Measurements from ENCODE around the gene ABLIM3.
"Not testable (repeated sequence)": the region's sequence is repeated elsewhere in the genome, so short reads cannot be mapped to it uniquely, and the experiment has no call there.

Gene ABLIM3

GRCh38 chr5:149272781-149273180 is 131.5 kb downstream of the ABLIM3 start:
- not testable (repeated sequence) for H3K36me3 ChIP-seq (ENCODE audit: insufficient read depth, low read length); H3K4me1 ChIP-seq (ENCODE audit: insufficient read depth, low read length); H3K9me3 ChIP-seq (ENCODE audit: low read length); H2AFZ ChIP-seq (ENCODE audit: low read depth, low read length); H3K4me3 ChIP-seq (ENCODE audit: low read length)
- H3K27me3 ChIP-seq (ENCODE audit: insufficient read depth, low read length) = peaks cover 47% of the 10 kb centered on the region

- Histone ChIP-seq H3K27me3 (ENCODE audit: insufficient read depth, low read length) (peaks cover 47% of the 10 kb centered on the region), H3K4me3 (ENCODE audit: low read length) (no peak overlapping the region), H2AFZ (ENCODE audit: low read depth, low read length) (no peak overlapping the region), H3K36me3 (ENCODE audit: insufficient read depth, low read length) (no peaks in the 10 kb centered on the region), H3K4me1 (ENCODE audit: insufficient read depth, low read length) (peaks cover 8% of the 10 kb centered on the region), H3K9me3 (ENCODE audit: low read length) (no peaks in the 10 kb centered on the region)
Measured at GRCh38 chr5:149273237-149273636, 131.9 kb downstream of the ABLIM3 start.

- H3K27me3 ChIP-seq (ENCODE audit: insufficient read depth, low read length) = peaks cover 47% of the 10 kb centered on the region
- peaks cover 8% of the 10 kb centered on the region for H3K4me1 ChIP-seq (ENCODE audit: insufficient read depth, low read length)
- H3K4me3 ChIP-seq (ENCODE audit: low read length) = no peak overlapping the region
- no peaks in the 10 kb centered on the region for H3K9me3 ChIP-seq (ENCODE audit: low read length)
- H2AFZ ChIP-seq (ENCODE audit: low read depth, low read length) = no peak overlapping the region
- no peaks in the 10 kb centered on the region for H3K36me3 ChIP-seq (ENCODE audit: insufficient read depth, low read length)
Measured at GRCh38 chr5:149273950-149274349, 132.7 kb downstream of the ABLIM3 start.

- no peak overlapping the region for H3K4me3 ChIP-seq (ENCODE audit: low read length)
- H3K27me3 ChIP-seq (ENCODE audit: insufficient read depth, low read length) = peaks cover 46% of the 10 kb centered on the region
- H3K4me1 ChIP-seq (ENCODE audit: insufficient read depth, low read length) = peaks cover 8% of the 10 kb centered on the region
- no peaks in the 10 kb centered on the region for H3K9me3 ChIP-seq (ENCODE audit: low read length)
- no peak overlapping the region for H2AFZ ChIP-seq (ENCODE audit: low read depth, low read length)
- no peaks in the 10 kb centered on the region for H3K36me3 ChIP-seq (ENCODE audit: insufficient read depth, low read length)
Measured at GRCh38 chr5:149274939-149275338, 133.6 kb downstream of the ABLIM3 start.

GRCh38 chr5:149277801-149278200 is 136.5 kb downstream of the ABLIM3 start:
- Histone ChIP-seq H3K27me3 (ENCODE audit: insufficient read depth, low read length) (peaks cover 24% of the 10 kb centered on the region), H3K4me3 (ENCODE audit: low read length) (no peak overlapping the region), H3K4me1 (ENCODE audit: insufficient read depth, low read length) (no peaks in the 10 kb centered on the region), H3K36me3 (ENCODE audit: insufficient read depth, low read length) (no peaks in the 10 kb centered on the region), H2AFZ (ENCODE audit: low read depth, low read length) (no peak overlapping the region), H3K9me3 (ENCODE audit: low read length) (no peaks in the 10 kb centered on the region)

- H3K9me3 ChIP-seq (ENCODE audit: low read length) = no peaks in the 10 kb centered on the region
- no peaks in the 10 kb centered on the region for H3K36me3 ChIP-seq (ENCODE audit: insufficient read depth, low read length)
- no peak overlapping the region for H3K4me3 ChIP-seq (ENCODE audit: low read length)
- no peaks in the 10 kb centered on the region for H3K4me1 ChIP-seq (ENCODE audit: insufficient read depth, low read length)
- peaks cover 16% of the 10 kb centered on the region for H3K27me3 ChIP-seq (ENCODE audit: insufficient read depth, low read length)
- no peak overlapping the region for H2AFZ ChIP-seq (ENCODE audit: low read depth, low read length)
Measured at GRCh38 chr5:149278451-149279210, 137.3 kb downstream of the ABLIM3 start.

GRCh38 chr5:149279661-149280060 is 138.4 kb downstream of the ABLIM3 start:
- no peaks in the 10 kb centered on the region for H3K36me3 ChIP-seq (ENCODE audit: insufficient read depth, low read length)
- H3K9me3 ChIP-seq (ENCODE audit: low read length) = no peaks in the 10 kb centered on the region
- no peaks in the 10 kb centered on the region for H3K4me1 ChIP-seq (ENCODE audit: insufficient read depth, low read length)
- peaks cover 10% of the 10 kb centered on the region for H3K27me3 ChIP-seq (ENCODE audit: insufficient read depth, low read length)
- H3K4me3 ChIP-seq (ENCODE audit: low read length) = no peak overlapping the region
- H2AFZ ChIP-seq (ENCODE audit: low read depth, low read length) = no peak overlapping the region

- no peak overlapping the region for H2AFZ ChIP-seq (ENCODE audit: low read depth, low read length)
- peaks cover 5% of the 10 kb centered on the region for H3K27me3 ChIP-seq (ENCODE audit: insufficient read depth, low read length)
- H3K36me3 ChIP-seq (ENCODE audit: insufficient read depth, low read length) = no peaks in the 10 kb centered on the region
- no peaks in the 10 kb centered on the region for H3K4me1 ChIP-seq (ENCODE audit: insufficient read depth, low read length)
- no peak overlapping the region for H3K4me3 ChIP-seq (ENCODE audit: low read length)
- H3K9me3 ChIP-seq (ENCODE audit: low read length) = no peaks in the 10 kb centered on the region
Measured at GRCh38 chr5:149280124-149280523, 138.8 kb downstream of the ABLIM3 start.

- H3K27me3 ChIP-seq (ENCODE audit: insufficient read depth, low read length) = peaks cover 4% of the 10 kb centered on the region
- H2AFZ ChIP-seq (ENCODE audit: low read depth, low read length) = no peak overlapping the region
- no peak overlapping the region for H3K4me3 ChIP-seq (ENCODE audit: low read length)
- H3K36me3 ChIP-seq (ENCODE audit: insufficient read depth, low read length) = no peaks in the 10 kb centered on the region
- H3K4me1 ChIP-seq (ENCODE audit: insufficient read depth, low read length) = no peaks in the 10 kb centered on the region
- no peaks in the 10 kb centered on the region for H3K9me3 ChIP-seq (ENCODE audit: low read length)
Measured at GRCh38 chr5:149280802-149281201, 139.5 kb downstream of the ABLIM3 start.

- Histone ChIP-seq H3K4me1 (ENCODE audit: insufficient read depth, low read length) (no peaks in the 10 kb centered on the region), H3K27me3 (ENCODE audit: insufficient read depth, low read length) (no peaks in the 10 kb centered on the region), H2AFZ (ENCODE audit: low read depth, low read length) (no peak overlapping the region), H3K36me3 (ENCODE audit: insufficient read depth, low read length) (no peaks in the 10 kb centered on the region), H3K9me3 (ENCODE audit: low read length) (no peaks in the 10 kb centered on the region), H3K4me3 (ENCODE audit: low read length) (no peak overlapping the region)
Measured at GRCh38 chr5:149282027-149282965, 141.0 kb downstream of the ABLIM3 start.

GRCh38 chr5:149282966-149283332 is 141.7 kb downstream of the ABLIM3 start:
- Histone ChIP-seq H3K9me3 (ENCODE audit: low read length) (no peaks in the 10 kb centered on the region), H3K36me3 (ENCODE audit: insufficient read depth, low read length) (no peaks in the 10 kb centered on the region), H2AFZ (ENCODE audit: low read depth, low read length) (no peak overlapping the region), H3K4me3 (ENCODE audit: low read length) (no peak overlapping the region), H3K4me1 (ENCODE audit: insufficient read depth, low read length) (no peaks in the 10 kb centered on the region), H3K27me3 (ENCODE audit: insufficient read depth, low read length) (no peaks in the 10 kb centered on the region)

GRCh38 chr5:149283626-149284480 is 142.6 kb downstream of the ABLIM3 start:
- Histone ChIP-seq H3K27me3 (ENCODE audit: insufficient read depth, low read length) (no peaks in the 10 kb centered on the region), H3K9me3 (ENCODE audit: low read length) (no peaks in the 10 kb centered on the region), H2AFZ (ENCODE audit: low read depth, low read length) (no peak overlapping the region), H3K4me3 (ENCODE audit: low read length) (no peak overlapping the region), H3K4me1 (ENCODE audit: insufficient read depth, low read length) (no peaks in the 10 kb centered on the region), H3K36me3 (ENCODE audit: insufficient read depth, low read length) (no peaks in the 10 kb centered on the region)

GRCh38 chr5:149284501-149284900 is 143.2 kb downstream of the ABLIM3 start:
- Histone ChIP-seq H3K36me3 (ENCODE audit: insufficient read depth, low read length) (no peaks in the 10 kb centered on the region), H3K4me1 (ENCODE audit: insufficient read depth, low read length) (no peaks in the 10 kb centered on the region), H3K4me3 (ENCODE audit: low read length) (no peak overlapping the region), H3K9me3 (ENCODE audit: low read length) (no peaks in the 10 kb centered on the region), H3K27me3 (ENCODE audit: insufficient read depth, low read length) (no peaks in the 10 kb centered on the region), H2AFZ (ENCODE audit: low read depth, low read length) (no peak overlapping the region)
